GM19240 (cell line): ENCODE measurements around the gene PHYKPL.
"Not testable (repeated sequence)": the region's sequence is repeated elsewhere in the genome, so short reads cannot be mapped to it uniquely, and the experiment has no call there.

Experiments
- DNase-seq: peaks from one replicate; pipeline ENCODE4 v3.0.0; 2011; ENCODE audit warnings: low spot score; ENCODE audit not compliant: insufficient read length

PHYKPL gene

GRCh38 chr5:178240341-178240741 lies 7.7 kb upstream of the PHYKPL start:
- no peak for DNase-seq

- DNase-seq = not testable (repeated sequence)
Observed at GRCh38 chr5:178239626-178240301, 7.2 kb upstream of the PHYKPL start.

- DNase-seq = no peak
Observed at GRCh38 chr5:178238711-178239592, 6.3 kb upstream of the PHYKPL start.

- no peak for DNase-seq
Observed at GRCh38 chr5:178238313-178238635, 5.7 kb upstream of the PHYKPL start.

- DNase-seq = no peak
Observed at GRCh38 chr5:178237431-178238312, 5.1 kb upstream of the PHYKPL start.

GRCh38 chr5:178236679-178237078 lies 4.1 kb upstream of the PHYKPL start:
- no peak for DNase-seq

GRCh38 chr5:178236126-178236525 lies 3.5 kb upstream of the PHYKPL start:
- DNase-seq = no peak

- DNase-seq = no peak
Observed at GRCh38 chr5:178235588-178235974, 3.0 kb upstream of the PHYKPL start.

GRCh38 chr5:178234750-178235587 lies 2.4 kb upstream of the PHYKPL start:
- peak; percentile 83 for DNase-seq

- DNase-seq = no peak
Observed at GRCh38 chr5:178234121-178234749, 1.6 kb upstream of the PHYKPL start.

- DNase-seq = no peak
Observed at GRCh38 chr5:178232920-178233429, 373 bp upstream of the PHYKPL start.

GRCh38 chr5:178231539-178232123 lies 971 bp downstream of the PHYKPL start:
- no peak for DNase-seq

- DNase-seq = no peak
Observed at GRCh38 chr5:178230879-178231538, 1.6 kb downstream of the PHYKPL start.

- DNase-seq = no peak
Observed at GRCh38 chr5:178229861-178230260, 2.7 kb downstream of the PHYKPL start.

- DNase-seq = not testable (repeated sequence)
Observed at GRCh38 chr5:178229111-178229510, 3.5 kb downstream of the PHYKPL start.

GRCh38 chr5:178228609-178229008 lies 4.0 kb downstream of the PHYKPL start:
- no peak for DNase-seq

GRCh38 chr5:178227929-178228328 lies 4.7 kb downstream of the PHYKPL start:
- no peak for DNase-seq

GRCh38 chr5:178227138-178227659 lies 5.4 kb downstream of the PHYKPL start:
- no peak for DNase-seq

GRCh38 chr5:178225174-178225573 lies 7.4 kb downstream of the PHYKPL start:
- no peak for DNase-seq
